Neural cell (in vitro differentiated cells): ENCODE data around the gene CD81. TPM values are rescaled to one million over a fixed set of nuclear protein-coding genes. Genes with fewer than 3 reads are reported as not detected.

ENCODE experiments used
- H2AFZ ChIP-seq: fragments of 200-600, 300-800 bp; sonication (generic), shearing (Covaris generic); 2 replicates; pipeline ENCODE4 v1.6.0; 2014; ENCODE audit warnings: low read depth, mild to moderate bottlenecking, antibody characterized with exemption, low read length, moderate library complexity
- H3F3A ChIP-seq: fragments of 200-600 bp; shearing (Covaris generic); 2 replicates; pipeline ENCODE4 v1.6.1; 2016; ENCODE audit warnings: mild to moderate bottlenecking, moderate library complexity, mixed read lengths, antibody characterized with exemption, low read length; ENCODE audit not compliant: insufficient read depth, poor library complexity, severe bottlenecking
- H3K27ac ChIP-seq: fragments of 200-600, 300-800 bp; sonication (generic), shearing (Covaris generic); 2 replicates; pipeline ENCODE4 v1.5.1; 2014; ENCODE audit warnings: mild to moderate bottlenecking, low read length, moderate library complexity
- H3K27me3 ChIP-seq: fragments of 300-800, 200-600 bp; sonication (generic), shearing (Covaris generic); 2 replicates; pipeline ENCODE4 v1.6.0; 2014; ENCODE audit warnings: mild to moderate bottlenecking, low read depth, low read length, moderate library complexity; ENCODE audit not compliant: insufficient read depth
- H3K36me3 ChIP-seq: fragments of 300-800, 200-600 bp; sonication (generic), shearing (Covaris generic); 2 replicates; pipeline ENCODE4 v1.5.1; 2014; ENCODE audit warnings: mild to moderate bottlenecking, antibody characterized with exemption, low read length, moderate library complexity; ENCODE audit not compliant: insufficient read depth
- H3K4me2 ChIP-seq: fragments of 300-800, 200-600 bp; sonication (generic), shearing (Covaris generic); 2 replicates; pipeline ENCODE4 v1.6.0; 2014; ENCODE audit warnings: mild to moderate bottlenecking, low read length
- H3K4me3 ChIP-seq: fragments of 300-800, 200-600 bp; sonication (generic), shearing (Covaris generic); 2 replicates; pipeline ENCODE4 v1.5.1; 2014; ENCODE audit warnings: mild to moderate bottlenecking, low read length, moderate library complexity
- H3K79me2 ChIP-seq: fragments of 200-600 bp; shearing (Covaris generic); replicated peaks from 2 replicates; pipeline ENCODE4 v1.6.0; 2014; ENCODE audit warnings: mild to moderate bottlenecking, low read length, moderate library complexity; ENCODE audit not compliant: insufficient read depth
- H3K9ac ChIP-seq: fragments of 300-800, 200-600 bp; sonication (generic), shearing (Covaris generic); 2 replicates; pipeline ENCODE4 v1.6.1; 2016; ENCODE audit warnings: mild to moderate bottlenecking, low read length, mixed read lengths
- H3K9me2 ChIP-seq: fragments of 200-600 bp; shearing (Covaris generic); 2 replicates; pipeline ENCODE4 v1.6.1; 2016; ENCODE audit warnings: mild to moderate bottlenecking, low read length, mixed read lengths; ENCODE audit not compliant: insufficient read depth
- H3K9me3 ChIP-seq: fragments of 200-600, 300-800 bp; sonication (generic), shearing (Covaris generic); 2 replicates; pipeline ENCODE4 v1.6.1; 2016; ENCODE audit warnings: mild to moderate bottlenecking, mixed run types, low read length, moderate library complexity, mixed read lengths
- H4K20me1 ChIP-seq: fragments of 200-600 bp; shearing (Covaris generic); 2 replicates; pipeline ENCODE4 v1.6.1; 2016; ENCODE audit warnings: mild to moderate bottlenecking, mixed run types; ENCODE audit not compliant: insufficient read depth
- EP300 ChIP-seq: fragments of 450-650 bp; conservative IDR thresholded peaks from 2 replicates; pipeline ENCODE4 v1.6.1; 2014; ENCODE audit warnings: antibody characterized with exemption, mild to moderate bottlenecking, moderate library complexity; ENCODE audit not compliant: poor library complexity, severe bottlenecking
- EZH2 ChIP-seq: fragments of 200-600, 300-800 bp; shearing (Covaris generic), sonication (generic); IDR thresholded peaks from 2 replicates; pipeline ENCODE4 v1.6.1; 2014; ENCODE audit warnings: antibody characterized with exemption, low read length, borderline replicate concordance, mild to moderate bottlenecking; ENCODE audit not compliant: insufficient read depth, poor library complexity, severe bottlenecking
- MXI1 ChIP-seq: fragments of 450-650 bp; conservative IDR thresholded peaks from 2 replicates; pipeline ENCODE4 v1.6.1; 2014; ENCODE audit warnings: antibody characterized with exemption, mild to moderate bottlenecking; ENCODE audit not compliant: poor library complexity, severe bottlenecking
- POLR2AphosphoS5 ChIP-seq: IDR thresholded peaks from 2 replicates; pipeline ENCODE4 v1.6.1; 2012
- RAD21 ChIP-seq: fragments of 450-650 bp; conservative IDR thresholded peaks from 2 replicates; pipeline ENCODE4 v1.6.1; 2014; ENCODE audit warnings: antibody characterized with exemption, mild to moderate bottlenecking, moderate library complexity
- SMC3 ChIP-seq: fragments of 450-650 bp; conservative IDR thresholded peaks from 2 replicates; pipeline ENCODE4 v1.6.1; 2014; ENCODE audit warnings: antibody characterized with exemption, mild to moderate bottlenecking, moderate library complexity; ENCODE audit not compliant: poor library complexity
- TAF1 ChIP-seq: IDR thresholded peaks from 2 replicates; pipeline ENCODE4 v1.6.1; 2012; ENCODE audit warnings: low read depth
- polyA plus RNA-seq: library from polyadenylated mRNA; depleted of rRNA; stranded (reverse); fragments of >200 nt; gene quantifications from 2 replicates; pipeline ENCODE4 v1.2.3, GENCODE V29; 2014
- TF ChIP-seq, protein P1 (sequence below): IDR thresholded peaks from 2 replicates; pipeline ENCODE4 v1.6.1; 2012; ENCODE audit warnings: borderline replicate concordance
- TF ChIP-seq, protein P2 (sequence below): fragments of 450-650 bp; IDR thresholded peaks from 2 replicates; pipeline ENCODE4 v1.5.1; 2014; ENCODE audit warnings: antibody characterized with exemption, mild to moderate bottlenecking, moderate library complexity; ENCODE audit not compliant: poor library complexity, severe bottlenecking

CD81 gene
- polyA plus RNA-seq, 1 donor from 2014 or later, result 97.8 TPM

DNA sequence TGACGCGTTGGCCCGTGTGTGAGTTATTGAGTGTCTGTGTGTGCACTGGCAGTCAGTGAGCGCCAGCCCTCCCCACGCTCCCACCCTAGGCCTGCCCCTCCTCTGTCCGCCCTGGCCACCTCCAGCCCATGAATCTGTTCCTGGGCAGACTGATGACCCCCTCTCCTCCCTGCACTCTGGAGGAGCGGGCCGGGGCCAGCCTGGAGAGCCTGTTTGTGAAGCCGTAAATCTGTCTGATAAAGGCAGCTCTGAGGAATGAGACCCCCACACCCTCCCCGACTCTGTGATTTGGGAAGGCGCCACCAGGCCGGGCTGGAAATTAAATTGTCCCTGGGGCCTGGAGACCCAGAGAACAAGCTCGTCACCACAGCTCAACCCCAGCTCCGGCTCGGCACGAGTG, 32.0 kb downstream of the CD81 start:
- H3K4me3 ChIP-seq, result no peak overlapping the region
- H3K27me3 ChIP-seq, result no peaks in the 10 kb centered on the region
- no peaks in the 10 kb centered on the region for H3K36me3 ChIP-seq
- no peaks in the 10 kb centered on the region for H3K79me2 ChIP-seq
- H4K20me1 ChIP-seq, result no peaks in the 10 kb centered on the region
- H3K27ac ChIP-seq, result no peak overlapping the region
- no peak for TF ChIP-seq POLR2AphosphoS5
- TF ChIP-seq MXI1, result no peak
- no peak for TF ChIP-seq EZH2
- no peak for TF ChIP-seq SMC3
- no peak for TF ChIP-seq EP300
- TF ChIP-seq, protein P1, sequence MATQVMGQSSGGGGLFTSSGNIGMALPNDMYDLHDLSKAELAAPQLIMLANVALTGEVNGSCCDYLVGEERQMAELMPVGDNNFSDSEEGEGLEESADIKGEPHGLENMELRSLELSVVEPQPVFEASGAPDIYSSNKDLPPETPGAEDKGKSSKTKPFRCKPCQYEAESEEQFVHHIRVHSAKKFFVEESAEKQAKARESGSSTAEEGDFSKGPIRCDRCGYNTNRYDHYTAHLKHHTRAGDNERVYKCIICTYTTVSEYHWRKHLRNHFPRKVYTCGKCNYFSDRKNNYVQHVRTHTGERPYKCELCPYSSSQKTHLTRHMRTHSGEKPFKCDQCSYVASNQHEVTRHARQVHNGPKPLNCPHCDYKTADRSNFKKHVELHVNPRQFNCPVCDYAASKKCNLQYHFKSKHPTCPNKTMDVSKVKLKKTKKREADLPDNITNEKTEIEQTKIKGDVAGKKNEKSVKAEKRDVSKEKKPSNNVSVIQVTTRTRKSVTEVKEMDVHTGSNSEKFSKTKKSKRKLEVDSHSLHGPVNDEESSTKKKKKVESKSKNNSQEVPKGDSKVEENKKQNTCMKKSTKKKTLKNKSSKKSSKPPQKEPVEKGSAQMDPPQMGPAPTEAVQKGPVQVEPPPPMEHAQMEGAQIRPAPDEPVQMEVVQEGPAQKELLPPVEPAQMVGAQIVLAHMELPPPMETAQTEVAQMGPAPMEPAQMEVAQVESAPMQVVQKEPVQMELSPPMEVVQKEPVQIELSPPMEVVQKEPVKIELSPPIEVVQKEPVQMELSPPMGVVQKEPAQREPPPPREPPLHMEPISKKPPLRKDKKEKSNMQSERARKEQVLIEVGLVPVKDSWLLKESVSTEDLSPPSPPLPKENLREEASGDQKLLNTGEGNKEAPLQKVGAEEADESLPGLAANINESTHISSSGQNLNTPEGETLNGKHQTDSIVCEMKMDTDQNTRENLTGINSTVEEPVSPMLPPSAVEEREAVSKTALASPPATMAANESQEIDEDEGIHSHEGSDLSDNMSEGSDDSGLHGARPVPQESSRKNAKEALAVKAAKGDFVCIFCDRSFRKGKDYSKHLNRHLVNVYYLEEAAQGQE, result no peak
- TF ChIP-seq, protein P2, sequence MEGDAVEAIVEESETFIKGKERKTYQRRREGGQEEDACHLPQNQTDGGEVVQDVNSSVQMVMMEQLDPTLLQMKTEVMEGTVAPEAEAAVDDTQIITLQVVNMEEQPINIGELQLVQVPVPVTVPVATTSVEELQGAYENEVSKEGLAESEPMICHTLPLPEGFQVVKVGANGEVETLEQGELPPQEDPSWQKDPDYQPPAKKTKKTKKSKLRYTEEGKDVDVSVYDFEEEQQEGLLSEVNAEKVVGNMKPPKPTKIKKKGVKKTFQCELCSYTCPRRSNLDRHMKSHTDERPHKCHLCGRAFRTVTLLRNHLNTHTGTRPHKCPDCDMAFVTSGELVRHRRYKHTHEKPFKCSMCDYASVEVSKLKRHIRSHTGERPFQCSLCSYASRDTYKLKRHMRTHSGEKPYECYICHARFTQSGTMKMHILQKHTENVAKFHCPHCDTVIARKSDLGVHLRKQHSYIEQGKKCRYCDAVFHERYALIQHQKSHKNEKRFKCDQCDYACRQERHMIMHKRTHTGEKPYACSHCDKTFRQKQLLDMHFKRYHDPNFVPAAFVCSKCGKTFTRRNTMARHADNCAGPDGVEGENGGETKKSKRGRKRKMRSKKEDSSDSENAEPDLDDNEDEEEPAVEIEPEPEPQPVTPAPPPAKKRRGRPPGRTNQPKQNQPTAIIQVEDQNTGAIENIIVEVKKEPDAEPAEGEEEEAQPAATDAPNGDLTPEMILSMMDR, result no peak
- TF ChIP-seq RAD21, result no peak
- TF ChIP-seq TAF1, result no peak
- H3K4me2 ChIP-seq, result no peak overlapping the region
- H3F3A ChIP-seq, result no peaks in the 10 kb centered on the region
- H3K9me2 ChIP-seq, result no peaks in the 10 kb centered on the region
- no peaks in the 10 kb centered on the region for H3K9me3 ChIP-seq
- no peak overlapping the region for H3K9ac ChIP-seq
- no peak overlapping the region for H2AFZ ChIP-seq

DNA sequence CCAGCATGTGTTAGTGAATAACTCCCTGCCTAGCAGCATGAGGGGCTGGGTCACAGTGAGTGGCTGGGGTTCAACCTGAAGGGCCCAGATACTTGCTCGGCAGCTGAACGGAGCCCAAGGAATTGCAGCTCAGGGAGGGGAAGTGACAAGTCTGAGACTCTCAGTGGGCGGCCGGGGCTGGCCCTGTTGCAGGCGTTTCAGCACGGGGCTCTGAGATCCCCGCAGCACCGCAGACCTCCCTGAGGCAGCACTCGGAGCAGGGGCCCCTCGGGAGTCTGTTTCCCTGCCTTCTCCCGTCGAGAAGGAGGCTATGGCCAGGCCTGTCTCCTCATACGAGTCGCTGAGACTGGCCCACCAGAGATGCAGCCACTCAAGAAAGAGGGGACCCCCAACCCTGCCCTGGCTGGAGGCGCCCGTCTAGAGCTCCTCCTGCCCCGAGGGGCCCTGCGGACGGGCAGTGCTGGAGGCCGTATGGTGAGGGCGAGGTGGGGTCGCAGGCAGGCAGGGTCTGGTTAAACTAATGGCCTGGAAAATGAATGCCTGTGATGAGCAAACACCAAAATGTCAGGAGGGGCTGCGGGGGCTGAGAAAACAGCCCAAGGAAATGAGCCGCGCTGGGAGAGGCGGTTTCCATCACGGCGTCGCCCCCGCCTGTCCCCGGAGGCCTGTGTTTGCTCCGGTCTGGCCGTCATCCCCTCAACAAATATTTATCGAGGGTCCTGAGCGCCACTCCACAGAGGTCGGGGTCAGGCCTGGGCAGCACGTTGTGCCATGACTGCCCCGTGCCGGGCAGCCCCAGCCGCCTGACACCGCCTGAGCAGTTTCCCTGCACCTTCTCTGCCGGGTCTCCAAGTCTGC, 32.7 kb downstream of the CD81 start:
- no peaks in the 10 kb centered on the region for H4K20me1 ChIP-seq
- no peak overlapping the region for H3K9ac ChIP-seq
- no peak for TF ChIP-seq POLR2AphosphoS5
- no peaks in the 10 kb centered on the region for H3K27me3 ChIP-seq
- no peak overlapping the region for H3K4me2 ChIP-seq
- H3K79me2 ChIP-seq, result no peaks in the 10 kb centered on the region
- no peaks in the 10 kb centered on the region for H3F3A ChIP-seq
- no peaks in the 10 kb centered on the region for H3K36me3 ChIP-seq
- no peak overlapping the region for H3K27ac ChIP-seq
- no peak overlapping the region for H3K4me3 ChIP-seq
- H2AFZ ChIP-seq, result no peak overlapping the region
- no peaks in the 10 kb centered on the region for H3K9me2 ChIP-seq
- no peaks in the 10 kb centered on the region for H3K9me3 ChIP-seq
